ENCODE data around the gene TLX1.

DNA sequence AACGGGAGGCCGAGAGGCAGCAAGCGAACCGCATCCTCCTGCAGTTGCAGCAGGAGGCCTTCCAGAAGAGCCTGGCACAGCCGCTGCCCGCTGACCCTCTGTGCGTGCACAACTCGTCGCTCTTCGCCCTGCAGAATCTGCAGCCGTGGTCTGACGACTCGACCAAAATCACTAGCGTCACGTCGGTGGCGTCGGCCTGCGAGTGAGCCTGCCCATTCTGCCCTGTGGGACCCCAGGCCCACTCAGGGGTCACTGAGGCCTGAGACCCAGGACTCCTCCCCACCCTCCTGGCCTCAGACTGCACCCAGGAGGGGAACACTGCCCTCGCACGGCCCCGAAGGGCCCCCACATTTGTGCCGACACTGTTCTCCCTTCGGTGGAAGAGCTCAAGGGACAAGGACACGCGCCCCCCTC is 5.6 kb downstream of the TLX1 start:
- TF ChIP-seq, protein P1, sequence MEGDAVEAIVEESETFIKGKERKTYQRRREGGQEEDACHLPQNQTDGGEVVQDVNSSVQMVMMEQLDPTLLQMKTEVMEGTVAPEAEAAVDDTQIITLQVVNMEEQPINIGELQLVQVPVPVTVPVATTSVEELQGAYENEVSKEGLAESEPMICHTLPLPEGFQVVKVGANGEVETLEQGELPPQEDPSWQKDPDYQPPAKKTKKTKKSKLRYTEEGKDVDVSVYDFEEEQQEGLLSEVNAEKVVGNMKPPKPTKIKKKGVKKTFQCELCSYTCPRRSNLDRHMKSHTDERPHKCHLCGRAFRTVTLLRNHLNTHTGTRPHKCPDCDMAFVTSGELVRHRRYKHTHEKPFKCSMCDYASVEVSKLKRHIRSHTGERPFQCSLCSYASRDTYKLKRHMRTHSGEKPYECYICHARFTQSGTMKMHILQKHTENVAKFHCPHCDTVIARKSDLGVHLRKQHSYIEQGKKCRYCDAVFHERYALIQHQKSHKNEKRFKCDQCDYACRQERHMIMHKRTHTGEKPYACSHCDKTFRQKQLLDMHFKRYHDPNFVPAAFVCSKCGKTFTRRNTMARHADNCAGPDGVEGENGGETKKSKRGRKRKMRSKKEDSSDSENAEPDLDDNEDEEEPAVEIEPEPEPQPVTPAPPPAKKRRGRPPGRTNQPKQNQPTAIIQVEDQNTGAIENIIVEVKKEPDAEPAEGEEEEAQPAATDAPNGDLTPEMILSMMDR (IDR thresholded peaks at IDR 0.05; ENCODE audit: insufficient read depth, low read length, poor library complexity, severe bottlenecking), result no peak
- no peak for TF ChIP-seq EZH2phosphoT487 (conservative IDR thresholded peaks at IDR 0.05; ENCODE audit: low read length)

All from SU-DHL-6 (cell line).